ENCODE data around the gene GPR152.

GRCh38 chr11:67494371-67495233 lies 42.1 kb upstream of the GPR152 start:
- TF ChIP-seq EZH2phosphoT487 (IDR thresholded peaks at IDR 0.05; ENCODE audit: borderline replicate concordance, low read depth, low read length) (no peak), CTCF (conservative IDR thresholded peaks at IDR 0.05; ENCODE audit: low read length) (no peak)
